Neural cell (in vitro differentiated cells): ENCODE results near the gene FGF2. TPM values are rescaled to one million over a fixed set of nuclear protein-coding genes. Genes with fewer than 3 reads are reported as not detected.

Experiments
- H2AFZ ChIP-seq: fragments of 200-600, 300-800 bp; sonication (generic), shearing (Covaris generic); 2 replicates; pipeline ENCODE4 v1.6.0; 2014; ENCODE audit warnings: low read depth, mild to moderate bottlenecking, antibody characterized with exemption, low read length, moderate library complexity
- H3F3A ChIP-seq: fragments of 200-600 bp; shearing (Covaris generic); 2 replicates; pipeline ENCODE4 v1.6.1; 2016; ENCODE audit warnings: mild to moderate bottlenecking, moderate library complexity, mixed read lengths, antibody characterized with exemption, low read length; ENCODE audit not compliant: insufficient read depth, poor library complexity, severe bottlenecking
- H3K27ac ChIP-seq: fragments of 200-600, 300-800 bp; sonication (generic), shearing (Covaris generic); 2 replicates; pipeline ENCODE4 v1.5.1; 2014; ENCODE audit warnings: mild to moderate bottlenecking, low read length, moderate library complexity
- H3K27me3 ChIP-seq: fragments of 300-800, 200-600 bp; sonication (generic), shearing (Covaris generic); 2 replicates; pipeline ENCODE4 v1.6.0; 2014; ENCODE audit warnings: mild to moderate bottlenecking, low read depth, low read length, moderate library complexity; ENCODE audit not compliant: insufficient read depth
- H3K36me3 ChIP-seq: fragments of 300-800, 200-600 bp; sonication (generic), shearing (Covaris generic); 2 replicates; pipeline ENCODE4 v1.5.1; 2014; ENCODE audit warnings: mild to moderate bottlenecking, antibody characterized with exemption, low read length, moderate library complexity; ENCODE audit not compliant: insufficient read depth
- H3K4me2 ChIP-seq: fragments of 300-800, 200-600 bp; sonication (generic), shearing (Covaris generic); 2 replicates; pipeline ENCODE4 v1.6.0; 2014; ENCODE audit warnings: mild to moderate bottlenecking, low read length
- H3K4me3 ChIP-seq: fragments of 300-800, 200-600 bp; sonication (generic), shearing (Covaris generic); 2 replicates; pipeline ENCODE4 v1.5.1; 2014; ENCODE audit warnings: mild to moderate bottlenecking, low read length, moderate library complexity
- H3K79me2 ChIP-seq: fragments of 200-600 bp; shearing (Covaris generic); replicated peaks from 2 replicates; pipeline ENCODE4 v1.6.0; 2014; ENCODE audit warnings: mild to moderate bottlenecking, low read length, moderate library complexity; ENCODE audit not compliant: insufficient read depth
- H3K9ac ChIP-seq: fragments of 300-800, 200-600 bp; sonication (generic), shearing (Covaris generic); 2 replicates; pipeline ENCODE4 v1.6.1; 2016; ENCODE audit warnings: mild to moderate bottlenecking, low read length, mixed read lengths
- H3K9me2 ChIP-seq: fragments of 200-600 bp; shearing (Covaris generic); 2 replicates; pipeline ENCODE4 v1.6.1; 2016; ENCODE audit warnings: mild to moderate bottlenecking, low read length, mixed read lengths; ENCODE audit not compliant: insufficient read depth
- H3K9me3 ChIP-seq: fragments of 200-600, 300-800 bp; sonication (generic), shearing (Covaris generic); 2 replicates; pipeline ENCODE4 v1.6.1; 2016; ENCODE audit warnings: mild to moderate bottlenecking, mixed run types, low read length, moderate library complexity, mixed read lengths
- H4K20me1 ChIP-seq: fragments of 200-600 bp; shearing (Covaris generic); 2 replicates; pipeline ENCODE4 v1.6.1; 2016; ENCODE audit warnings: mild to moderate bottlenecking, mixed run types; ENCODE audit not compliant: insufficient read depth
- EP300 ChIP-seq: fragments of 450-650 bp; conservative IDR thresholded peaks from 2 replicates; pipeline ENCODE4 v1.6.1; 2014; ENCODE audit warnings: antibody characterized with exemption, mild to moderate bottlenecking, moderate library complexity; ENCODE audit not compliant: poor library complexity, severe bottlenecking
- EZH2 ChIP-seq: fragments of 200-600, 300-800 bp; shearing (Covaris generic), sonication (generic); IDR thresholded peaks from 2 replicates; pipeline ENCODE4 v1.6.1; 2014; ENCODE audit warnings: antibody characterized with exemption, low read length, borderline replicate concordance, mild to moderate bottlenecking; ENCODE audit not compliant: insufficient read depth, poor library complexity, severe bottlenecking
- MXI1 ChIP-seq: fragments of 450-650 bp; conservative IDR thresholded peaks from 2 replicates; pipeline ENCODE4 v1.6.1; 2014; ENCODE audit warnings: antibody characterized with exemption, mild to moderate bottlenecking; ENCODE audit not compliant: poor library complexity, severe bottlenecking
- POLR2AphosphoS5 ChIP-seq: IDR thresholded peaks from 2 replicates; pipeline ENCODE4 v1.6.1; 2012
- RAD21 ChIP-seq: fragments of 450-650 bp; conservative IDR thresholded peaks from 2 replicates; pipeline ENCODE4 v1.6.1; 2014; ENCODE audit warnings: antibody characterized with exemption, mild to moderate bottlenecking, moderate library complexity
- SMC3 ChIP-seq: fragments of 450-650 bp; conservative IDR thresholded peaks from 2 replicates; pipeline ENCODE4 v1.6.1; 2014; ENCODE audit warnings: antibody characterized with exemption, mild to moderate bottlenecking, moderate library complexity; ENCODE audit not compliant: poor library complexity
- TAF1 ChIP-seq: IDR thresholded peaks from 2 replicates; pipeline ENCODE4 v1.6.1; 2012; ENCODE audit warnings: low read depth
- polyA plus RNA-seq: library from polyadenylated mRNA; depleted of rRNA; stranded (reverse); fragments of >200 nt; gene quantifications from 2 replicates; pipeline ENCODE4 v1.2.3, GENCODE V29; 2014
- TF ChIP-seq, protein P1 (sequence below): IDR thresholded peaks from 2 replicates; pipeline ENCODE4 v1.6.1; 2012; ENCODE audit warnings: borderline replicate concordance
- TF ChIP-seq, protein P2 (sequence below): fragments of 450-650 bp; IDR thresholded peaks from 2 replicates; pipeline ENCODE4 v1.5.1; 2014; ENCODE audit warnings: antibody characterized with exemption, mild to moderate bottlenecking, moderate library complexity; ENCODE audit not compliant: poor library complexity, severe bottlenecking

FGF2 gene
- polyA plus RNA-seq, 1 donor from 2014 or later, result 5.8 TPM

DNA sequence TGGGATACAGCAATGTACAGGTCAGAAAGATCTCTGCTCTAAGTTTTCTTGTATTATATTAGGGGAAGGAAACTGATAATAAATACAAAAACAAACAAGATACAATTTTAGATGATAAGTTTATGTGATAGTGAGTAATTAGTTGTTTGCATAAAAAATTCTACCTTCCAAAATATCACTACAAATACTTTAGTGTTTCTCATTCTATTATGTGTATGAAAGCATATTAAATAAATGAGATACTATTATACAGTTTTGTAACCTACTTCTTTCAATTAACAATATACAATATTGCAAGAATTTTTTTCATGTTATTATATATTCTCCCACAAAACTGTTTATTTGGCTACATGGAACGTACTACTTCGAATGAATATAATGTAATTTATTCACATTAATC, 4.2 kb upstream of the FGF2 start:
- Histone ChIP-seq H4K20me1 (no peaks in the 10 kb centered on the region), H3K36me3 (no peaks in the 10 kb centered on the region), H3K9ac (no peak overlapping the region), H3K79me2 (no peaks in the 10 kb centered on the region), H3K4me2 (no peak overlapping the region), H3K27me3 (no peaks in the 10 kb centered on the region), H3K27ac (no peak overlapping the region), H3K9me2 (no peaks in the 10 kb centered on the region), H3K9me3 (no peaks in the 10 kb centered on the region), H2AFZ (no peak overlapping the region), H3F3A (no peaks in the 10 kb centered on the region), H3K4me3 (no peak overlapping the region)
- TF ChIP-seq EP300 (no peak), MXI1 (no peak), SMC3 (no peak), POLR2AphosphoS5 (no peak), EZH2 (no peak), TAF1 (no peak), RAD21 (no peak)
- TF ChIP-seq, protein P1, sequence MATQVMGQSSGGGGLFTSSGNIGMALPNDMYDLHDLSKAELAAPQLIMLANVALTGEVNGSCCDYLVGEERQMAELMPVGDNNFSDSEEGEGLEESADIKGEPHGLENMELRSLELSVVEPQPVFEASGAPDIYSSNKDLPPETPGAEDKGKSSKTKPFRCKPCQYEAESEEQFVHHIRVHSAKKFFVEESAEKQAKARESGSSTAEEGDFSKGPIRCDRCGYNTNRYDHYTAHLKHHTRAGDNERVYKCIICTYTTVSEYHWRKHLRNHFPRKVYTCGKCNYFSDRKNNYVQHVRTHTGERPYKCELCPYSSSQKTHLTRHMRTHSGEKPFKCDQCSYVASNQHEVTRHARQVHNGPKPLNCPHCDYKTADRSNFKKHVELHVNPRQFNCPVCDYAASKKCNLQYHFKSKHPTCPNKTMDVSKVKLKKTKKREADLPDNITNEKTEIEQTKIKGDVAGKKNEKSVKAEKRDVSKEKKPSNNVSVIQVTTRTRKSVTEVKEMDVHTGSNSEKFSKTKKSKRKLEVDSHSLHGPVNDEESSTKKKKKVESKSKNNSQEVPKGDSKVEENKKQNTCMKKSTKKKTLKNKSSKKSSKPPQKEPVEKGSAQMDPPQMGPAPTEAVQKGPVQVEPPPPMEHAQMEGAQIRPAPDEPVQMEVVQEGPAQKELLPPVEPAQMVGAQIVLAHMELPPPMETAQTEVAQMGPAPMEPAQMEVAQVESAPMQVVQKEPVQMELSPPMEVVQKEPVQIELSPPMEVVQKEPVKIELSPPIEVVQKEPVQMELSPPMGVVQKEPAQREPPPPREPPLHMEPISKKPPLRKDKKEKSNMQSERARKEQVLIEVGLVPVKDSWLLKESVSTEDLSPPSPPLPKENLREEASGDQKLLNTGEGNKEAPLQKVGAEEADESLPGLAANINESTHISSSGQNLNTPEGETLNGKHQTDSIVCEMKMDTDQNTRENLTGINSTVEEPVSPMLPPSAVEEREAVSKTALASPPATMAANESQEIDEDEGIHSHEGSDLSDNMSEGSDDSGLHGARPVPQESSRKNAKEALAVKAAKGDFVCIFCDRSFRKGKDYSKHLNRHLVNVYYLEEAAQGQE, result no peak
- TF ChIP-seq, protein P2, sequence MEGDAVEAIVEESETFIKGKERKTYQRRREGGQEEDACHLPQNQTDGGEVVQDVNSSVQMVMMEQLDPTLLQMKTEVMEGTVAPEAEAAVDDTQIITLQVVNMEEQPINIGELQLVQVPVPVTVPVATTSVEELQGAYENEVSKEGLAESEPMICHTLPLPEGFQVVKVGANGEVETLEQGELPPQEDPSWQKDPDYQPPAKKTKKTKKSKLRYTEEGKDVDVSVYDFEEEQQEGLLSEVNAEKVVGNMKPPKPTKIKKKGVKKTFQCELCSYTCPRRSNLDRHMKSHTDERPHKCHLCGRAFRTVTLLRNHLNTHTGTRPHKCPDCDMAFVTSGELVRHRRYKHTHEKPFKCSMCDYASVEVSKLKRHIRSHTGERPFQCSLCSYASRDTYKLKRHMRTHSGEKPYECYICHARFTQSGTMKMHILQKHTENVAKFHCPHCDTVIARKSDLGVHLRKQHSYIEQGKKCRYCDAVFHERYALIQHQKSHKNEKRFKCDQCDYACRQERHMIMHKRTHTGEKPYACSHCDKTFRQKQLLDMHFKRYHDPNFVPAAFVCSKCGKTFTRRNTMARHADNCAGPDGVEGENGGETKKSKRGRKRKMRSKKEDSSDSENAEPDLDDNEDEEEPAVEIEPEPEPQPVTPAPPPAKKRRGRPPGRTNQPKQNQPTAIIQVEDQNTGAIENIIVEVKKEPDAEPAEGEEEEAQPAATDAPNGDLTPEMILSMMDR, result no peak

DNA sequence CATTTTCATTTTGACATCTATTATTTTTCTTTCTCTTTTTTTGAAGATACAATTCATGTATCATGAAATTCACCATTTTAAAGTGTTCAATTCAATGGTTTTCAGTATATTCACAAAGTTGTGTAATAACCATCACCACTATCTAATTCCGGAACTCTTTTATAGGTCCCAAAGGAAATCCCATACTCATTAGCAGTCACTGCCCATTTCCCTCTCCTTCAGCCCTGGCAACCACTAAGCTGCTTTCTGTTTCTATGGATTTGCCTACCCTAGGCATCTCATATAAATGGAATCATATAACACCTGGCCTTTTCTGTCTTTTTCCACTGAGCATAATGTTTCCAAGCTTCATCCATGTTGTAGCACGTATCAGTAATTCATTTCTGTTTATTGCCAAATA, 3.2 kb upstream of the FGF2 start:
- Histone ChIP-seq H2AFZ (no peak overlapping the region), H3K36me3 (no peaks in the 10 kb centered on the region), H3K4me2 (no peak overlapping the region), H3K79me2 (peaks cover 2% of the 10 kb centered on the region), H3K9me2 (no peaks in the 10 kb centered on the region), H3K9ac (no peak overlapping the region), H3K9me3 (no peaks in the 10 kb centered on the region), H3F3A (no peaks in the 10 kb centered on the region), H3K4me3 (no peak overlapping the region), H3K27ac (no peak overlapping the region), H3K27me3 (no peaks in the 10 kb centered on the region), H4K20me1 (no peaks in the 10 kb centered on the region)
- no peak for TF ChIP-seq EZH2
- no peak for TF ChIP-seq RAD21
- TF ChIP-seq, protein P1, result no peak
- TF ChIP-seq MXI1, result no peak
- TF ChIP-seq POLR2AphosphoS5, result no peak
- TF ChIP-seq, protein P2, result no peak
- no peak for TF ChIP-seq SMC3
- no peak for TF ChIP-seq EP300
- no peak for TF ChIP-seq TAF1
